IMR-90 (cell line): ENCODE results near the gene GLP2R. TPM values are rescaled to one million over a fixed set of nuclear protein-coding genes. Genes with fewer than 3 reads are reported as not detected.

ENCODE experiments used
- ATAC-seq: fragments of 200-7000 bp; cut with Tn5 transposase; 2 replicates; pipeline ENCODE4 v1.9.1; 2020; ENCODE audit warnings: low read depth, mild to moderate bottlenecking, moderate library complexity
- BruUV-seq: library from RNA; stranded (reverse); fragments of 400-500 nt; replicated peaks from 2 replicates; lab custom pipeline; 2021; lab: Mats Ljungman, UMichigan
- CTCF ChIA-PET: fragments of 300-600 bp; formaldehyde crosslinking; extraction: SDS; loops from one replicate; lab custom pipeline; 2021; ENCODE audit warnings: antibody characterized with exemption; lab: Yijun Ruan, JAX
- POLR2A ChIA-PET: fragments of 300-600 bp; sonication (Branson Sonifier 250); formaldehyde crosslinking; loops from one replicate; lab custom pipeline; 2022; ENCODE audit warnings: antibody characterized with exemption; ENCODE audit not compliant: unreplicated experiment; lab: Charles Lee
- DNase-seq: peaks from one replicate; pipeline ENCODE4 v3.0.0; 2013
- H2AFZ ChIP-seq: replicated peaks from 2 replicates; pipeline ENCODE3; 2013; ENCODE audit warnings: low read length, mild to moderate bottlenecking; ENCODE audit not compliant: poor library complexity
- H2AK5ac ChIP-seq: 2 replicates; pipeline ENCODE4 v1.6.1; 2013; ENCODE audit warnings: low read depth, low read length, inconsistent platforms
- H2AK9ac ChIP-seq: replicated peaks from 2 replicates; pipeline ENCODE3; 2013; ENCODE audit warnings: mild to moderate bottlenecking, low read depth, low read length, moderate library complexity; ENCODE audit not compliant: poor library complexity
- H2BK120ac ChIP-seq: 2 replicates; pipeline ENCODE4 v1.6.1; 2013; ENCODE audit warnings: low read depth, low read length, inconsistent platforms
- H2BK15ac ChIP-seq: 3 replicates; pipeline ENCODE4 v1.6.1; 2013; ENCODE audit warnings: low read depth, low read length, inconsistent platforms
- H2BK20ac ChIP-seq: 2 replicates; pipeline ENCODE4 v1.6.1; 2013; ENCODE audit warnings: low read depth, mild to moderate bottlenecking, inconsistent platforms, low read length, moderate library complexity
- H2BK5ac ChIP-seq: 2 replicates; pipeline ENCODE4 v1.6.1; 2013; ENCODE audit warnings: mild to moderate bottlenecking, low read depth, low read length, inconsistent platforms; ENCODE audit not compliant: poor library complexity, severe bottlenecking
- H3K14ac ChIP-seq: replicated peaks from 2 replicates; pipeline ENCODE4 v1.6.1; 2013; ENCODE audit warnings: low read depth, low read length, inconsistent platforms
- H3K18ac ChIP-seq: 2 replicates; pipeline ENCODE4 v1.6.1; 2013; ENCODE audit warnings: low read depth, low read length, control low read depth
- H3K23ac ChIP-seq: 2 replicates; pipeline ENCODE4 v1.6.1; 2013; ENCODE audit warnings: low read depth, low read length, inconsistent platforms
- H3K27ac ChIP-seq: 2 replicates; pipeline ENCODE4 v1.5.1; 2013; ENCODE audit warnings: mild to moderate bottlenecking, control low read depth, low read length; ENCODE audit not compliant: insufficient read depth
- H3K27me3 ChIP-seq: 2 replicates; pipeline ENCODE4 v1.6.1; 2013; ENCODE audit warnings: low read length; ENCODE audit not compliant: control insufficient read depth, insufficient read depth
- H3K36me3 ChIP-seq: 2 replicates; pipeline ENCODE4 v1.6.1; 2013; ENCODE audit warnings: low read length, mixed read lengths; ENCODE audit not compliant: control insufficient read depth, insufficient read depth
- H3K4ac ChIP-seq: 2 replicates; pipeline ENCODE4 v1.6.1; 2013; ENCODE audit warnings: low read depth, low read length, inconsistent platforms
- H3K4me1 ChIP-seq: 2 replicates; pipeline ENCODE4 v1.6.1; 2013; ENCODE audit warnings: low read length, mixed read lengths; ENCODE audit not compliant: control insufficient read depth, insufficient read depth
- H3K4me2 ChIP-seq: 2 replicates; pipeline ENCODE4 v1.6.1; 2013; ENCODE audit warnings: low read depth, mild to moderate bottlenecking, control low read depth, low read length, moderate library complexity
- H3K4me3 ChIP-seq: 2 replicates; pipeline ENCODE4 v1.5.1; 2013; ENCODE audit warnings: low read depth, mild to moderate bottlenecking, control low read depth, low read length, moderate library complexity; ENCODE audit not compliant: insufficient read depth
- H3K56ac ChIP-seq: 2 replicates; pipeline ENCODE4 v1.6.1; 2013; ENCODE audit warnings: low read length, inconsistent platforms; ENCODE audit not compliant: insufficient read depth; ENCODE audit errors: extremely low read depth
- H3K79me1 ChIP-seq, 2 experiments: 2 replicates each; pipeline ENCODE4 v1.6.1; 2013; ENCODE audit warnings: low read length in 2 of 2, inconsistent platforms in 1 of 2, low read depth in 1 of 2
- H3K9ac ChIP-seq: 2 replicates; pipeline ENCODE4 v1.6.1; 2013; ENCODE audit warnings: low read depth, low read length, control low read depth
- H3K9me1 ChIP-seq: 2 replicates; pipeline ENCODE4 v1.6.1; 2013; ENCODE audit warnings: low read length, inconsistent platforms; ENCODE audit not compliant: insufficient read depth
- H3K9me3 ChIP-seq: 2 replicates; pipeline ENCODE4 v1.6.1; 2013; ENCODE audit warnings: low read length; ENCODE audit not compliant: control insufficient read depth, insufficient read depth
- H4K20me1 ChIP-seq: 2 replicates; pipeline ENCODE4 v1.6.1; 2013; ENCODE audit warnings: low read length, inconsistent platforms; ENCODE audit not compliant: insufficient read depth
- H4K5ac ChIP-seq: 2 replicates; pipeline ENCODE4 v1.6.1; 2013; ENCODE audit warnings: mild to moderate bottlenecking, low read depth, low read length, control low read depth
- H4K8ac ChIP-seq, 2 experiments: 2 replicates each; pipeline ENCODE4 v1.6.1; 2013; ENCODE audit warnings: low read depth in 2 of 2, low read length in 2 of 2, control low read depth in 1 of 2, inconsistent platforms in 1 of 2
- H4K91ac ChIP-seq: 2 replicates; pipeline ENCODE4 v1.6.1; 2013; ENCODE audit warnings: low read depth, low read length, inconsistent platforms; ENCODE audit not compliant: insufficient read depth
- CEBPB ChIP-seq: IDR thresholded peaks from 2 replicates; pipeline ENCODE4 v1.6.1; 2012; ENCODE audit warnings: low read depth, low read length, improper control_type of control experiment
- CTCF ChIP-seq: conservative IDR thresholded peaks from 2 replicates; pipeline ENCODE4 v1.5.1; 2012; ENCODE audit warnings: mild to moderate bottlenecking, low read depth, low read length, improper control_type of control experiment
- ELK1 ChIP-seq: fragments of 150-350 bp; IDR thresholded peaks from 2 replicates; pipeline ENCODE4 v1.6.1; 2016; ENCODE audit warnings: low read depth, mild to moderate bottlenecking, low read length, moderate library complexity, borderline replicate concordance
- WGBS, 2 experiments: methylation state at CpG; one replicate each; pipeline versions ENCODE4 v1.1.5 to v1.1.7; 2013; ENCODE audit warnings: missing lambda C conversion rate in 2 of 2; ENCODE audit not compliant: insufficient read length in 1 of 2; ENCODE audit errors: extremely low coverage in 2 of 2; 5-methylcytosine and 5-hydroxymethylcytosine counted together
- dilution Hi-C: fragments of 300-500 bp; cut with HindIII; formaldehyde crosslinking; loops from one replicate; pipeline ENCODE4 v1.14.3; 2018; ENCODE audit warnings: low sequenced_read_pairs; ENCODE audit not compliant: unreplicated experiment
- in situ Hi-C: fragments of 300-500 bp; cut with MboI; formaldehyde crosslinking; loops from 3 replicates; pipeline ENCODE4 v1.14.3; 2019; ENCODE audit warnings: low sequenced_read_pairs, inconsistent platforms, mixed read lengths
- intact Hi-C: fragments of 100-400 bp; cut with micrococcal nuclease; formaldehyde crosslinking; loops from 2 replicates; pipeline ENCODE4 v1.10.0; 2022
- polyA plus RNA-seq, 3 experiments: library from polyadenylated mRNA; depleted of rRNA; stranded (reverse); fragments of >200 nt; gene quantifications; 2 replicates each; pipeline ENCODE4 v1.2.3, GENCODE V29; 2012; ENCODE audit warnings: low replicate concordance in 1 of 3
- total RNA-seq: library from RNA; depleted of rRNA; stranded (reverse); fragments of >200 nt; gene quantifications from 2 replicates; pipeline ENCODE4 v1.2.3, GENCODE V29; 2012

The GLP2R gene
- total and polyA plus RNA-seq, 2 of the 4 experiments (the other 2 are of a cell fraction): 0.07 TPM; not detected in 1

GRCh38 chr17:9855036-9855435, 29.3 kb downstream of the GLP2R start:
- Histone ChIP-seq H4K91ac (no peak overlapping the region), H3K4ac (no peak overlapping the region), H3K4me2 (no peak overlapping the region), H4K5ac (no peak overlapping the region), H3K36me3 (no peaks in the 10 kb centered on the region), H3K56ac (no peak overlapping the region), H2AK5ac (no peak overlapping the region), H3K9me3 (peaks cover 2% of the 10 kb centered on the region), H3K27ac (no peak overlapping the region), H2BK15ac (no peak overlapping the region), H3K4me1 (no peaks in the 10 kb centered on the region), H3K9me1 (no peaks in the 10 kb centered on the region), H3K27me3 (no peaks in the 10 kb centered on the region), H3K4me3 (no peak overlapping the region), H3K14ac (no peak overlapping the region), H4K8ac (no peak overlapping the region), H4K20me1 (no peaks in the 10 kb centered on the region), H2AFZ (no peak overlapping the region), H3K18ac (no peak overlapping the region), H2BK120ac (no peak overlapping the region), H2BK20ac (no peak overlapping the region), H2BK5ac (no peak overlapping the region), H3K9ac (no peak overlapping the region), H3K23ac (no peak overlapping the region), H2AK9ac (no peak overlapping the region), H3K79me1 (no peaks in the 10 kb centered on the region)
- no peak for ATAC-seq
- WGBS, 2 experiments: no CpG with 5 or more reads among the region's 4 CpGs
- POLR2A ChIA-PET: no interaction called here
- TF ChIP-seq CTCF: no peak
- no peak for TF ChIP-seq ELK1
- 0 out of 2 replicates have a peak, but pooled peaks have one; percentile 1 for TF ChIP-seq CEBPB
- BruUV-seq: no TSS peak
- no peak for DNase-seq
- CTCF ChIA-PET: interaction anchor here (1.1 kb wide), 1 partner anchor 9 kb away, joined by 3 read pairs; no protein-coding TSS in a partner anchor
- dilution Hi-C loops: no loop called here
- in situ Hi-C loops: no loop called here
- intact Hi-C loops: no loop called here
